HG03025 (cell line): Measurements from ENCODE around the gene ISLR2.
"Not testable (repeated sequence)": the region's sequence is repeated elsewhere in the genome, so short reads cannot be mapped to it uniquely, and the experiment has no call there.

Experiments used
- ATAC-seq: cut with Tn5 transposase; IDR thresholded peaks from one replicate; pipeline ENCODE4 v1.9.1; 2021; ENCODE audit warnings: mild to moderate bottlenecking, moderate library complexity; ENCODE audit not compliant: unreplicated experiment, low FRiP score

Gene ISLR2

DNA sequence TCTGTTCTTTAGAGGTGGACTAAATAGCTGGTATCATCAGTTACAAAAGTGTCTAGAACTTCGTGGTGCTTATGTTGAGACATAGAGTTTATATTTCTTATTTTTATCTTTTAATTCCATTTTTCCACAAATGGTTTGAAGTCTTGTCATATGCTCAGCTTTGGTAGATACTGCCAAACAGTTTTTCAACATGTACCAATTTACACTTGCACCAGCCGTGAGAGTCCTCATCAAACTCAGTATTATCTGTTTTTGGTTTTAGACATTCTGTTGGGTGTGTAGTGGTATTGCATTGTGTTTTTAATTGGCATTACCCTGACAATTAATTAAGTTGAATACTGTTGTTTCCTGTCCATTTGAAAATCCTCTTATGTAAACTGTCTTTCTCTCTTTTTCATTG is 16.7 kb downstream of the ISLR2 start:
- no peak for ATAC-seq

GRCh38 chr15:74155766-74156417 is 25.5 kb downstream of the ISLR2 start:
- no peak for ATAC-seq

GRCh38 chr15:74156678-74157411 is 26.5 kb downstream of the ISLR2 start:
- no peak for ATAC-seq

DNA sequence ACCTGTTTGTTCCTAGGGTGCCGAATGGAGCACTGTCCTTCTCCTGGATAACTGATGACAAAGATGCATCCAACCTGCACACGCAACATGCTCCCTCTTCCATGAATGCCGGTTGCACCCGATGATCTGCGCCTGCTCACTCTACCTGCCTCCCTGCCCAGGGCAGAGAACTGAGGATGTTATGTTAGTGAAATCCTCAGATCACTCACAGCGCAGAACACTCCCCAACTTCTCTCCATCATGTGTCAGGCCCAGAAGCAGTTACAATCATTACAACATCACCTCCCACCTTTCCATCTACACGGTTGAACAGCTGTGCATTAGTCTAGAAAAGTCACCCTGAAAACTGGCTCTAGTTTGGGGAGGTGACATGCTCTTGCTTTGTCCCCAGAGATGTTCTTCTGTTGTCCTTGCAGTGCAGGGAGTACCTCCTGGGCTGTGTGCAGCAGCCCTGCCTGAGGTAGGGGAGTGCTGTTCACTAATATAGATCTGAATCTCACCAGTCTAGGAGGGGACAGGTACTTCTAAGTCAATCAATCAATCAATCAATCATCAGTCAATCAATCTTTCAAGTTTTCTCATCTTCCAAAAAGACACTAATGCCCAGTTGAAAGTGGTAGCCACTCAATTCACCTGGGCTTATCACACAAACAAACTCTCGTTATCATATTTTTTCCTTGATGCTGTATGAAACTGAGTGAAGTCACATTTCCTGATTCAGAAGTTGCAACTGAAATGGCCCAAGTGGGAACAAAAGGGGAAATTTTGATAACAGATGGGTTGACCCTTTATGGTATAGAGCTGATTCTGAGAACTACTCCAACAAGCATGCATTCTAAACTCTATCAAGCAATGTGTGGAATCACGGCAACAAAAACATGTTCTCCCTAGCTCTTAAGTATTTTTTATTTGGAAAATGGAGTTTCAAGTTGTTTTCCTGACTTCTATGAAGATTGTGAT is 27.8 kb downstream of the ISLR2 start:
- no peak for ATAC-seq

DNA sequence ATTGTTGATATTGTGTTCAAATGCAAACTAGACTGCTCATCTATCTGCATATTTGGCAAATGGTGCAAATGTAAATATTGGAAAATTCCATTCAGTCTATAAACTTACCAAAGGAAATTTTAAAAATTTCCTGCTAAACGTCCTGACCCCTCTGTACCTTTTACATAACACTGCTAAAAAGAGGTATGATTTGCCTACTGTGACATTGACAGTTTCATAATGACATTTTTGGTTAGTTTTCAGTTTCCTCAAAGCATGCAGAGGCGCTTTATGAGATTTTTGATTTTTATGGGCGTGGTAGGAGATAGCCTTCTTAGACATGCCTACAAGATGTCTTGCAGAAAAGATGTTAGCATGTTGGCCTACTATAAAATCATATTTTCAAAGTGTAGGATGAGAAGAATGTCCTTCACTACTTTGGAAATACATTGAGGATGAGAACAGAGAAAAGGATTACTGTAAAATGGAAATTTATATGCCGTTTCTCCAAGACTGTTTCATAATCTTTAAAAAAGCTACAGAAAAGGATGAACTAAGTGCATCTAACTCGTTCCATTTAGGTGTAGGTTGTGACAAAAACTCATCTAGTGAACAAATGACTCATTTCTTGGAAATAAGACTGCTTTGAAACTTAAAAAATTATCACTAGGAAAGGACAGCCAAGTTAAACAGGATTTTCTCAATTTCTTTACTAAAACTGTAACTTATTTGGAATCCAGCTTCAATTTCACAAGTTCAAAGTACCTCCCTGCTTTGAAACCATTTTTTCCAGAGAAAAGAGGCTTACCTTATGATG is 28.7 kb downstream of the ISLR2 start:
- ATAC-seq: no peak

- no peak for ATAC-seq
Observed at GRCh38 chr15:74159773-74160172, 29.4 kb downstream of the ISLR2 start.

DNA sequence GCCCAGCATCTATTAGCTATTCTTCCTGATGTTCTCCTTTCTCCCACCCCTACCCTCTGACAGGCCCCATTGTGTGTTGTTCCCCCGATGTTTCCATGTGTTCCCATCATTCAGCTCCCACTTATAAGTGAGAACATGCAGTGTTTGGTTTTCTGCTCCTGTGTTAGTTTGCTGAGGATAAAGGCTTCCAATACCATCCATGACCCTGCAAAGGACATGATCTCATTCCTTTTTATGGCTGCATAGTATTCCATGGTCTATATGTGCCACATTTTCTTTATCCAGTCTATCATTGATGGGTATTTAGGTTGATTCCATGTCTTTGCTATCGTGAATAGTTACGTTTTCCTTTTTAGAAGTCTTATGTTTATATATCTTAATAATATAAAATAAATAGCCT is 30.0 kb downstream of the ISLR2 start:
- not testable (repeated sequence) for ATAC-seq

DNA sequence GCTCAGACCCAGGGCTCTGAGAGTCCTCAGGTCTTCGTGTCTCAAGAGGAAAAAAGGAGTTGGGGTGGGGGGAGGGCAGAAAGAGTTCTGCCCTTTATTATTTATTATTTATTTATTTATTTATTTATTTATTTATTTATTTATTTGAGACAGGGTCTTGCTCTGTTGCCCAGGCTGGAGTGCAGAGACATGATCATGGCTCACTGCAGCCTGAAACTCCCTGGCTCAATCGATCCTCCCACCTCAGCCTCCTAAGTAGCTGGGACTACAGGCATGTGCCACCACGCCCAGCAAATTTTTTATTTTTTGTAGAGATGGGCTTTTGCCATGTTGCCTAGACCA is 31.8 kb downstream of the ISLR2 start:
- not testable (repeated sequence) for ATAC-seq

DNA sequence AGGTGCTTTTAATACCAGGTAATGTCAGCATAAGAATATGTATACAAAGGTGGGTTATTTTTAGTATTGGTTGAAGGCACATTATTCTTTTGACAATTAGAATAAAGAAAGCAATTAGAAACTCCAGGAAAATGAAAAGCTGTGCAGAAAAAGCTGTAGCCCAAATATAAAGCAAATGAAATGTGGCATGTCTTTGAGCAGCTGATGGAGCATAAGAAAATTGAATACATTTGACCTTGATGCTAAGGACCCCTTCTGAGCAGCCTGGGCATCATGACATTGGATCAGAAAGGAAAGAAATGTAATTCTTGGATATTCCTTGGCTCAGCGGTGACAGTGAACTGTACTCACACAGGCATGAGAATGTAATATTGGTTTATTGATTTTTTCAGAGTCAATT is 35.1 kb downstream of the ISLR2 start:
- ATAC-seq: no peak

DNA sequence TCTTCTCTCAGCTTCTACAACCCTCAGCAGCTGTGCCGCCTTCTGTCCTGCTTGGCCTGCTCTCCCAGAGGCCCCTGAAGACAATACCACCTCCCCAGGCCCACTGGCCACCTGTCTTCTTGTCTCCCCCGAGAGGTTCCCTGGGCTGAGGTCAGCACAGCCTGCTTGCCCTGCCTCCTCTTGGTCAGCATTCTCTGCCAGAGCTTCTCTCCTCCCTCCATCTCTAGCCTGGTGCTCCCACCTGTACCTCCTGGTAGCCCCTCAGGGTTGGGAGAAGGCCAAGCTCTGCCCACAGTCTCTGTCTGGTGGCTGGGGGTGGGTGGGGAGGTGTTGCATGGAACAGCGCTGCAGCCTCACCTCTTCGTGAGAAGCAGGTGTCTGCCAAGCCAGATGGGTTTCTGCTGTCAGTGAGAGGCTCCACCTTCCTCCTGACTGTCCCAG is 37.5 kb downstream of the ISLR2 start:
- ATAC-seq: no peak

GRCh38 chr15:74168711-74169126 is 38.3 kb downstream of the ISLR2 start:
- ATAC-seq: no peak

DNA sequence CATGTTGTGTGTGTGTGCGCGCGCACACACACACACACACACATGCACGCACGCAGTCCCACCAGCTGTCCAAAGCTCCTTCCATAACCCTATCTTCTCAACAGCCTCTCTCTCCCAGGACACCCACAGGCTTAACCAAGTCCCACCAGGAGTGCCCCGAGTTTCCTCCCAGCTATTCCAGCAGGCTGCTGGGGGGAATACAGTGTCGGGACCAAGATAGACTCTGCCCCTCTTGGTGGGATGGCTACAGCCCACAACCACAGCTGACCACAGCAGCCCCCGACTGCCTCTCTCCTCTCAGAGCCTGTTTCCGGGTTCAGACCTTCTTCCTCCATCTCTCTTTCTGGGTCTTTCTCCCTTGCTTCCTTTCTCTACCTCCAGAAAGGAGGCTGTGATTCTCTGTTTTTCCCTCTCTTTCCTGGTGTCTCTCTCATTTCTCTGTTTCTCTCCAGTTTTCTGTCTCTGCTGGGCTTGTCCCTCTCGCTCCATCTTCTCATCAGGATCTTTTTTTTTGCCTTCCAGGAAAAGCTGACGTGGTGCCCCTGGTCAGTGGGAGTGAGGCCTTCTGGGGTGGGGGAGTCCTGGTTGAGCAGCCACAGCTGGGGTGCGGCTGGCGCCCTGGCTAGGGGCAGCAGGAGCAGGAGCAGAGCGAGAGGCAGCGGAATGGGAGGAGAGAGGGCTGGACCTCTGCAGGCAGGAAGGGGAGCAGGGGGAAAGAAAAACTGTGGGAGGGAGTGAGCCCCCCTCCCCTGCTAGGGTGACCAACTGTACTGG is 39.9 kb downstream of the ISLR2 start:
- no peak for ATAC-seq

DNA sequence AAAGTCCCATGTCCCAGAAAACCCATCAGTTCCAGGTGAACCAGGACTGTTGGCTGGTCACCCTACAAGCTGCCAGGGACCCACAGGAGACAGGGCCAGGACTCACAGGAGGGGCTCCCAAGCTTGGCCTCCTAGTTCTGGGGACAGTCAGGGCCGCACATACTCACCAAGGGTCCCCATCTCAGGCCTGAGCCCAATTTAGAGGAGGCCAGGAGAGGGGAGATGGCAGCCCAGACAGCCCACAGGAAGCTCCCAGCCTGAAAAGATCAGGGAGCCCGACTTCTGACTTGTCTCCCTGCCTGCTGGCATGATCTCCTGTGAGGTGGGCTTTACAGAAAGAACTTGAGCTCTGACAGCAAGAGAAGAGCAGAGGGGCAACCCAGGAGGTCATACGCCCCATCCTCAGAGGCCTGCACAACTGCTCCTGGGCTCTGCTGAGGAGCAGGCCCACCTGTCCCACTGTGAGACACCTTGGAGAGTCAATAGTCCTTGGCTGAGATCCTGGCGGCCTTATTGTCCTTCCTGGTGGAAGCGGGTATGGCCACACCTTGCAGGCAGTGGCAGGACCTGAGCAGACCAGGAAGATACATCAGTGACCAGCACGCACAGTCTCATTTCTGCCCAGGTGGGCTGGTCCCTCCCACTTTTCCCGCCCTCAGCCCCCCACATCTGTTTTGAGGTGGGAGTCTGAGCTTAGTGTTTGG is 40.6 kb downstream of the ISLR2 start:
- no peak for ATAC-seq

DNA sequence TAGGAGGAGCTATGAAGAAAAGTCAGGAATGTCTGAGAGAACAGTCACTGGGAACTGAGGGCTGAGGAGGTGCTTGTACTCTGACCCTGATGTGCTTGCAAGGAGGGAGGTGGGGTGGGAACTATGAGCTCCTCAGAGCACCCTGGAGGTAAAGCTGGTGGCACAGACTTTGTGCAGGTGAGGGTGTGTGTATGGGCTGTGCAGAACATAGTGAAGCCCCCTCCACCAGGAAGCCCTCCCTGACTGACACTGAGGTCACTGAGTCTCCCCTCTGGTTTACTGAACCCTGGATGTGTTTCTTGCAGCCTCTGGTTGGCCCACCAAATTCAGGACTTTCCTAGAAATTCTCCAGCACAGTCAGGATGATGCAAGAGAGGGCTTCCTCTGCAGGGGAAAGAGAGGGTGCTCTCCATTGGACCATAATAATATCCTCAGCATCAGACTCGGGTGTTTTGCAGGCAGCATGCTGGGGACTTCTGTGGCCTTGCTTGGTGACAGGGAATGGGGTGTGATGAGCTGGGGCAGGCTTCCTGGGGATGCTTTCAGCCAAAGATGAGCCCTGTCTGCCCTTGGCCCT is 41.7 kb downstream of the ISLR2 start:
- no peak for ATAC-seq

GRCh38 chr15:74172701-74173379 is 42.5 kb downstream of the ISLR2 start:
- ATAC-seq: no peak

DNA sequence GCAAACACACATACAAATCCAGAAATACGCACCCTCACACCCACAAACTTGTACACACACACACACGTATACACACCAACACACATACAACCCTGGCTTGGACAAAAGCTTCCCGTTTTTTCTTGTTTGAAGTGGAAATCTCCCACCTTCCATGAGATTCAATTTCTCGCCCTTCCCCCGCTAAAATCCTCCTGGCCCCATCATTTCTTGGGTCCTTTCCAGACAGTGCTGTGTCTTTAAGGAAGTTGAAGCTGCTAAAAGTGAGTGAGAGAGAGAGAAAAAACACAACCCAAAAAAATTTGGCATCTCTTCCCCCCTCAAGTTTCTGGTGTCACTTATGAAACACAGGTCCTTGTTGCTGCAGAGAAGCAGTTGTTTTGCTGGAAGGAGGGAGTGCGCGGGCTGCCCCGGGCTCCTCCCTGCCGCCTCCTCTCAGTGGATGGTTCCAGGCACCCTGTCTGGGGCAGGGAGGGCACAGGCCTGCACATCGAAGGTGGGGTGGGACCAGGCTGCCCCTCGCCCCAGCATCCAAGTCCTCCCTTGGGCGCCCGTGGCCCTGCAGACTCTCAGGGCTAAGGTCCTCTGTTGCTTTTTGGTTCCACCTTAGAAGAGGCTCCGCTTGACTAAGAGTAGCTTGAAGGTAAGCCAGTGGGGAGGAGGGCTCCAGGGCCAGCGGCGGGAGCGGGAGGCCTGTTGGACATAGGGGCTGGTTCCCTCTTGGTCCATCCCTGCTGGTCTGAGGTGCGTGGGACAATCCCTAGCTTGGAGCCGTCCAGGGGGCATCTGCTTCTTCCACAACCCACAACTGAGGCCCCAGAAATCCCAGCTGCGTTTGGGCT is 43.2 kb downstream of the ISLR2 start, which contains the start of gene ISLR:
ISLR (plus strand) TSS at position 331 of the 839 bp plus-strand sequence. CDS start 1,149 bp downstream, outside the sequence.
- ATAC-seq: no peak
